Fibroblast of gingiva (primary cell): Measurements from ENCODE around the gene CD79B.

Source experiments
- DNase-seq: peaks from one replicate; pipeline ENCODE4 v3.0.0-alpha.2; 2011; ENCODE audit warnings: low read depth

The CD79B gene

DNA sequence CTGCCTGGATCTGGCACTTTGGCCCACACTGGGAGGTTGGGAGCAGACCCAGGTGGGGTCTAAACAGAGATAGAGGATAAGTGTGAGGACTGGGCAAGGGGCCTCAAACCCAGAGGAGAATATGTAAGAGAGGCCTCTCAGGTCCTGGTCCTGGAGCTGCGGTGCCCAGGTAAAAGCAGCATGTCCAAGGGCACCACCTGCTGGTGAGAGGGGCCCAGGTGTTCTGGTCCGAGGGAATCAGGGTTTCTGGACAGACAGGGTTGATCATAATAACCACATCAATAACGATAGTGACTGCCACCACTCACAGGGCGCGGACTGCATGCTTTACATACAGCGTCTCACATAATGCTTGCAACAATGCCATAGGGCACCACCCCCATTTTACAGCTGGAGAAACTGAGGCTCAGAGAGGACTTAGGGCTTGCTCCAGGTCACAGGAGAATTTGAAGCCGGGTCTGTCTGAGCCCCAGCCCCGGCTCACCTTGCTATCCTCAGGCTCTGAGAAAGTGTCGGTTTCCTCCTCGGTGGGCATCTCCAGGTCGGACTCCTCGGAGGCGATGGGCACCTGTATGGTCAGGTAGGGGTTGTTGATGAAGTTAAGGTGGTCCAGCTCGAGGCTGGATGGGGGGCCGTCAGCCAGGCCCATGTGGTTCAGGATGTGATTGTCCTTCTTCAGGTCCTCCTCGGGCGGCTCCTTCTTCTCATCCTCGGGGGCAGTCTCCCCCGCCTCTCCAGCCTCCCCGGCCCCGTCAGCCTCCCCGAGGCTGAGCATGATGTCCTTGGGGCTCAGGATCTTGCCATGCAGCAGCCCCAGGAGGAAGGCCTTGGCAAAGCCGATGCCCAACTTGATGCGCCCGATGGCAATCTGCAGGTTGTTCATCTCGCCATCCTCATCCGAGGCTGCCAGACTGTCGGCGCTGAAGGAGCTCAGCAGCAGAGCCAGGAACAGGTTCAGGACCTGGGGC, 19.1 kb upstream of the CD79B start:
- DNase-seq, result no peak

DNA sequence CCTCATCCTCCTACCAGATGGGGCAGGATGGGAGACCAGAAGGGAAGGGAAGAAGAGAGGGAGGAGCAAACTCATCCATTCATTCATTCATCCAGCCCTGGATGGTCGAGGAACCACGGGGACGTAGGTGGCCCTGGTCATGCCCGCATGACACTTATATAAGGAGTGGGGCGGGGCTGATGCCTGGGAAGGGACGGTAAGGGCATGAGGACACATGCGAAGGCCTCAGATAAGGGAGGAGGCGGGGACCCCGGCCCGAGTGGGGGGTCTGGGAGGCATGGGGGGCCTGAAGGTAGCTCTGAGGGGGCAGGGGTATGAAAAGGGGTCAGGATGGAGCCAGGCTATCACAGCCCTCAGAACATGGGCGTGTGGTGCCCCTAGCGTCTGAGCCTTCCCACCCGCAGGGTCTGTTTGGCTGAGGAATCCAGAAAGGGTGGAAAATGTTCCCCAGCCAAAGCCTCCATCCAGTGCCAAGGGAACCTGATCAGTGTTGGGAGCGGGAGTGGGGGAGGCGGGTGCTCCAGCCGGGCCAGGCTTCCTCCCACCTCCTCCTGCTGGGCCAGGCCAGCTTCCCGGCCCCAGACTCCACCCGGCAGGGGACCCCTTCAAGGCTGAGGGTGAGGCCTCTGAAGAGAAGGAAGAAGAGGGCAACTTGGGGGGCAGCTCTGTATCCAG, 17.6 kb upstream of the CD79B start:
- no peak for DNase-seq

DNA sequence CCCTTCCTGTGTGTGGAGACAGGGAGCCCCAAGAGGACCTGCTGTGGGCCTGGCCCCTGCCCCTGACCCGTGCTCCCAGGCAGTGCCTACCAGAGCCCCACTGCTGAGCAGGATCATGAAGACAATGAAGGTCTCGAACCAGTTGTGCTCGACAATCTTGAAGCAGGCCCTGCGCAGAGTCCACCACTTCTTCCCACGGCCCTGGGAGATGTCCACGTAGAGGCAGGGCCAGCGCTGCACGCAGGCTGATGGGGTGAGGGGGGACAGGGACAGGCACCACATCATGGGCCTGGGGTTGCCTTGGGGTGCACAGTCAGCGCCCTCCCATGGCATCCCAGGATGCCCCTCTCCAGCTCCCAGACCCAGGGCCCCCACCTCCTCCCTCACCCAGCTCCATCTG, 16.4 kb upstream of the CD79B start:
- DNase-seq, result no peak

DNA sequence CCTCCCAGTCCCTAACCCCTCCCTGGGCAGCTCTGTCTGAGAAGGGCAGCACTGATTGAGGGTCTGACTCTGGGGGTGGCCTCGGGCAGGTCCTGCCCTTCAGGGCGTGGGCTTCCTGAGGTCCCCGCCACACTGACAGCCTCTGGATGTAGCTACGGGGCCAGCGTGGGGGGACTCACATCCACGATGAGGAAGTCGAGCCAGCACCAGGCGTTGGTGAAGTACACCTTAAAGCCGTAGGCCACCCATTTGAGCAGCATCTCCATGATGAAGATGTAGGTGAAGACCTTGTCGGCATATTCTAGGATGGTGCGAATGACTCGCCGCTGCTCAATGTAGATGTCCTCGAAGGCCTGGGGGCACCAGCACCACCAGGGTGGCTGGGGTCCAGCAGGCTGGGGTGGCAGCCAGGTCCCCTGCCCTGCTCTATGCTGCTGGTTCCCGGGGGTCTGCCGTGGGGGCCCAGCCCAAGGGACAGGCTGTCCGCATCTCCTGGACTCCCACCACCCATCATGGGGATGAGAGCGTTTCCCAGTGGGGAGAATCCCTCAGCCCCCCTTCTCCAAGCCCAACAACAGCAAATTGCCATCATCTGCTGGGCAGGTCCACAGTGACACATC, 15.7 kb upstream of the CD79B start:
- no peak for DNase-seq

DNA sequence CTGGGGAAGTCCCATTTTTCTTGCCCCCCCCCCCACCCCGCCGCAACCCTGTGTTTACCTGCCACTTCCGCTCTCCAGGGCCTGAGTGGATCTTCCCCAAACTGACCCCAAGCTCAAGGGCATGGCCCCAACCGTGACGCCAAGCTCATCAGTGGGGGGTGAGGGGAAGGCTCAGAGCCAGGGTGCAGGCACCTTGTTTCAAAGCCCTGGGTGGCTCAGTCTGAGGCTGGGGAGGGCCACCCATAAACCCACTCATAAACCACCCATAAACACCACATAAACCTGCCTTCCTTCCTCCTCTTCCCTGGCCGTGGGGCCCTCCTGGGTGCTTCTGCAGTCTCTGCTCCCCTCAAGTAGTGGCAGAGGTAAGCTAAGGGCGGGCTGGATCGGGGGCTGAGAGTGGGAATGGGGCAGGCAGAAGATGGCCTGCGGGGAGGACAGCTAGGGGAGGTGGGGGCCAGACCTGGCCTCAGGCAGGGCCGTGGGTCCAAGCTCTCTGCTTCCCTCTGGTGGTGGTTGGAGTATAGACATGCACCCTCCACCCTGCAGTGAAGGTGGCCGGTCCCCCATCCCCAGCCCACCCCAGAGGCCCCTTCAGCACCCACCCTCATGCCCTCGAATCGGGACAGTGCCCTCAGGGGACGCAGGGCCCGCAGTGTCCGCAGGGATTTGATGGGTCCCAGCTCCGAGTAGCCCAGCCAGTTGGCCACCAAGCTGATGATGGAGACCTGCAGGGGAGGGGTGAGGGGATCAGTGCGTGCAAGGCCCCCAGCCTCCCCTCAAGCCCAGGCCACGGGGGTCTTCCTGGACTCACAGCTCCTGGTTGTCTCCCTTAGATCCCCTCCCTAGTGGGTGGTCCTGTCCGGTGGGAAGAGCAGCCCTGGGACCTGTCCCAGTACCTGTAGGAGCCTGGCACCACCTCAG, 14.6 kb upstream of the CD79B start:
- DNase-seq, result no peak

DNA sequence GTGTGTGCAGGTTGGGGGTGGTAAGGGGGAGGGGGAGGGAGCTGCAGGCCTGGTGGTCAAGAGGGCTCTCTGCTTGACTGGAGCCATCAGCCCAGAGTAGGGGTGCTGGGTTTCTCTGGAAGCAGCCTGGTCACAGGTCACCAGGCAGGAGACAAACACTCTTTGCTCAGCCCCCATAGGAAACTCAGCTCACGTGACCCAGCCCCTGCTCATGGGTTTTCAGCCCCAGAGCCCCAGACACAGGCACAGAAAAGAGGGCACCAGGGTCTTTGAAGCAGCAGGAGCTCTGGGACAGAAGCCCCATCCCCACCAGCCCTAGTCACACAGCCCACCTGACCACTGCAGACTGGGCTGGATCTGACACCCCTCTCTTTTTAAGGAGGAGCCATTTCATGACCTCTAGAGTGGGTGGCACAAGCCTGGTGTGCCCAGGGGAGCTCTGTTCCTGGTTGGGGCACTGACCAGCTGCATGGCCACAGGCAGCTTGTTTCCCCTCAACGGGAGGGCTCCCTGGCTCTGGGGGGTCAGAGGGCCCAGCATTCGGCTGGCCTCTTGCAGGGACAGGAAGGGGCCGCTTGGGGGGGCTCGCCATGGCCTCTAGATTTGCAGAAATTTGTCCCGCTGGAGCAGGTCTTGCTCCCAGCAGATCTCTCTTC, 13.8 kb upstream of the CD79B start:
- no peak for DNase-seq

DNA sequence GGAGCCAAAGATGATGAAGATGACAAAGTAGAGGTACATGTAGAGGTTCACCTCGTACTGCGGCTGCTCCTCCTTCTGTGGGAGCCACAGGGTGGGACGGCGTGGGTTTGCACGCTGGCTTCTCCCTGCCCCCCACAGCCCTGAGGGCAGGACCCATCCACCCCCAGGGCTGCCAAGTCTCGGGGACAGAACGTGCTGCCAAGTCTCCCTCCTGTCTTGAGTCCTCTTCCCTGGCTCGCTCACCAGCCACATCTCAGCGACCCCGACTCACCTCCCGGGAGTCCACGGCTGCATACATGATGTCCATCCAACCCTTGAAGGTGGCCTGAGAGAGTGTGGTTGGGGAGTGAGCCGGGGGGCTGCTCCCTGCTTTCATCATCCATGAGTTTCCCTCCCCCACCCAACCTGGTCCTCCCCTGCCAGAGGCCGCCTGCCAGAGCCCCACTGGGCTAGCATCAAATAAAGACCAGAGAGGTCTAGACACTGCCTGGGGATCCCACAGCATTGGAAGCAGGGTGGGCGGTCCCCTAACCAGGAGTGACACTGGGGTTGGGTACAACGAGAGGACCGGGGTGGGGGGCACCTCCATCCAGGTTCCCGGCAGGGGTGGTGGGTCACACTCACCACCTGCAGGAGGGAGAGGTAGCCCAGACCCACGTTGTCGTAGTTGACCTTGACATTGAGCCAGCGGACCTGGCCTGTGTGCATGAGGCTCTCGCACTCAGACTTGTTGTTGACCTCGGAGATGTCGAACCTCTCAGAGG, 12.8 kb upstream of the CD79B start:
- DNase-seq, result no peak

DNA sequence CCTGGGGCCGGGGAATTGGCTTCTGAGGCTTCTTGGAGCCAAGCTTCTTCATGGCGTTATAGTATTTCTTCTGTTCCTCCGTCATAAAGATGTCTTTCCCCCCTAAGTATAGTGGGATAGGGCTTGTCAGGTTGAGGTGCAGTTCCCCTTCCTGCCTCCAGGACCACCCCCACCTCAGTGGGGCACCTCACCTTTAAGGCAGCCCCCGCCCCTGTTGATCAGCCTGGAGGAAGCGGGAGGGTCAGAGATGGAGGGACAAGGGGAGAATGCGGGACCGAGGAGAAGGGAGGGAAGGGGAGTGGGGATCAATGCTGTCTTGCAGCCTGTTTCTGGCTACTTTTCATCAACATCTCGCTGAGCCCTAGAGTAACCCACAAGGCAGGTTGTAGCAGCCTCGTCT, 11.6 kb upstream of the CD79B start:
- no peak for DNase-seq

DNA sequence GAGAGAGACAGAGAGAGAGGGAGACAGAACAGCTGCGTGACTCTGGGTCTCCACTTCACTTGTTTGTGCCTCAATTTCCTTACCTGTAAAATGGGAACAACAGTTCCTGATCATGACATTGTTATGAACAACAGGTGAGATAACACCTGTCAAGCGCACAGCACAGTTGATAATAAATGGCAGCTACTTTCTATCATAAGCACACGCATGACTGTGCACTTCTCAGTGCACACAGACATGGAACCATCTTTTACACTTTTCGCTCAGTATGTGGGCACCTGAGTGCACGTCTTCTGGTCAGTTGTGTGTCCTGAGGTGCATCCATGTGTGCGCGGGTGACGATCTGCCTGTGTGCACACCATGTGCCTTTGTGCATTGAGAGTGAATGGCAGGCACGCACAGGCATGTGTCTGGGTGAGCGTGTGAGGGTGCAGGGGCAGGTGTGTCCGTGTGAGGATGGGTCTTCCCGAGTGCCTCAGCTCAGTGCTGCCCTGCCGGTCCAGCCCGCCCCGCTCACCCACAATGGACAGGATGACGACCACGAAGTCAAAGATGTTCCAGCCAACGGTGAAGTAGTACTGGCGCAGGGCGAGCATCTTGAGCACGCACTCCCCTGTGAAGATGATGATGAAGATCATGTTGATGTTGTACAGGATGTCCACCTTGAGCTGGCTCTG, 10.3 kb upstream of the CD79B start:
- DNase-seq, result no peak

DNA sequence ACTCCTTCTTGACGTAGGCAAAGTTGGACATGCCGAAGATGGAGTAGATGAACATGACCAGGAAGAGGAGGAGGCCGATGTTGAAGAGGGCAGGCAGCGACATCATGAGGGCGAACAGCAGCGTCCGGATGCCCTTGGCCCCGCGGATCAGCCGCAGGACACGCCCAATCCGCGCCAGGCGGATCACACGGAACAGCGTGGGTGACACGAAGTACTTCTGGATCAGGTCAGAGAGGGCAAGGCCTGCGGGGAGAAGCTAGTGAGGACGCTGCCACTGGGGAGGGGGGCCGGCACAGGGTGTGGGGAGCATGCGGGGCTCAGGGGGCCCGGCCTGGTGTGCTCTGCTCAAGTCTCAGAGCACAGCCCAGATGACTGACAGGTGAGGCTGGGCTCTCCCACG, 9.6 kb upstream of the CD79B start:
- DNase-seq, result no peak

DNA sequence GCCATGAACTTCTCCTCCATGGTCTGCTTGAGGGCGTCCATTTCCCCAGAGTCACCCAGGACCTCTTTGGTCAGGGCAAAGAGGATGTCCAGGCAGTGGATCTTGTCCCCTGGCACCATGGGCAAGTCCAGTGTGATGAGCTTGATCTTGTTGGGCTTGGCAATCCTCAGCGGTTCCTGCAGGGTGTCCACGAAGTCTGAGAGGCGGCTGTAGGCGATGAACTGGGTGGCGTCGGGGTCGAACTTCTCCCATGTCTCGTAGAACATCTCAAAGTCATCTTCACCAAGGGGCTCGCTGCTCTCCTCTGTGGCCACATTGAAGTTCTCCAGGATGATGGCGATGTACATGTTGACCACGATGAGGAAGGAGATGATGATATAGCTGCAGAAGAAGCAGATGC, 9.0 kb upstream of the CD79B start:
- DNase-seq, result no peak

DNA sequence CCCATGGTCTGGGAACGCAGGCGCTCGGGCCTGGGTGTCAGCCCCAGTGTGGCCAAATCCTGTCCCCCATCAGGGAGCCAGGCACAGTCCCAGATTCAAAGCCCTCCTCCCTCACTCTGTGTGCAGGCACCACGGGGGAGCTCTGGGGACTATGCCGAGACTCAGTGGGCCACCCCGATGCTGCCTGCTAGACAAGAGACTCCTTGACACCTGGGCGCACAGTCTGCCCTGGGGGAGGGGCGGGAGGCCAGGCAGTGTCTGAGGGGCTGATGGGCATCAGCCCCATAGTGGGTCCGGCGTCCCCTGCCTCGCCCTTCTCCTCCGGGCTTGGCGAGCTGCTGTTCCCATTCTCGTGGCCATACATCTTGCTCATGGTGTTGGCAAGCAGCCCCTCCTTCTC, 8.5 kb upstream of the CD79B start:
- DNase-seq, result no peak

DNA sequence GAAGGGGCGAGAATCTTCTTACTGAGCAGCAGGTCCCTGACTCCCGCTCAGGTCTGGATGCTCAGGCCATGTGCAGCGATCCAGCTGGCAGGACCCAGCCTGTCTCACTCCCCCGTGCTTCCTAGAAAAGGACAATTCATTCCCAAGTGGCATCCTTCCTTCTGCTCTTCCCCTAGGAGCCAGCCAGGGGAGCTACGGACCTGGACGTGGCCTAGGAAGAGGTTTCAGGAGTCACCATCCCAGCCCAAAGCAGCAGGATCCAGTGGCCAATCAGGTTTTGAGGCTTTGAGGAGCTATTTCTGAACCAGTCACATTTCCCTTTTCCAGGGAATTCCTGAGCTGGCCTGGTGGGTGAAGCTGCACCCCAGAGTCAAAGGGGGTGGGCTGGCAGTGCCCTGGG, 7.8 kb upstream of the CD79B start:
- no peak for DNase-seq

DNA sequence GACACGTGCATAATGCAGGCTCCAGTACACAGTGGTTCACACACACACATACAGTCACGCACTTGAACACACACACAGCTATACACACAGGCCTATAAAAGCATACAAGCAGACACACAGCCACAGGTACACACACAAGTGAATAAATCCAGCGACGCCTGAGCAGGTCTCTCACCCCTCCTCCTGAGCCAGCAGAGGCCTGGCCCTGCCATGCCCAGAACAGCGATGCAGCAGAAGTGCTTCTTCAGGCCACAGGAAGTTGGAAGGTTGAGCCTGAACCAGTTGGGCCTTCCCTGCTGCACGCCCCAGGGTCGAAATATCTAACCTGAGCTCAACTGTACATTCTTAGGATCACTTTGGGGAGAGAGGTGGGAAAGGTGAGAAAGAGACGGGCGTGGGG, 7.3 kb upstream of the CD79B start:
- DNase-seq, result no peak

DNA sequence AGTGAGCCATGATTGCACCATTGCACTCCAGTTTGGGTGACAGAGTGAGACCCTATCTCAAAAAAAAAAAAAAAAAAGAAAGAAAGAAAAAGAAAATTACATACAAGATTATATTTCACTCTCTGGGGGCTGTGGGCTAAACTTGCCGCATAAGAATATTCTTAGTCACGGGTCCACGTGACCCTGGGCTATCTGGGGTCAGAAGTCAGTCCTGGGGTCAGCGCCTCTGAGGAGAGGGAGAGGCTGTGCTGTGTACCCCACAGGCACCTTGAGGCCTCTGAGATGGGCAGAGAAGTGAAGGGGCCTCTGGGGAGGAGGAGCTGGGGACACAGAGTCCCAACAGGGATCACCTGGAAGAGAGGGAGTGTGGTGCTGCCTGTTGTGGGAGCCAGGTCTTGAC, 5.8 kb upstream of the CD79B start:
- no peak for DNase-seq

DNA sequence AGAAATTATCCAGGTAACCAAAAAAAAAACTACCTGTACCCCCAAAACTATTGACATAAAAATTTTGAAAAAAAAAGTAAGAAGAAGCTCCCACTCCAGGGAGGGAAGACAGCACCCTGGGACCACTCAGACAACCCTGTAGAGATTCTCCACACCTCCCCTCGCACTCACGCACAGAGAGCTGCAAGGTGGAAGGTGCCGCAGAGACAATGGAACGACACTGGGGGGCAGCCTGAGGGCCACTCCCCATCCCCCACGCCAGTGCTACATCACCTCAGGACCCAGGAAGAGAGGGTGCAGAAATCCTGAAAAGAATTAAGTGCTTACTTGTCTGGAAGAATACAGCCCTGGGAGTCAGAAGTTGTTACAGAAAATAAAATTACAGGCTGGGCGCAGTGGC, 5.2 kb upstream of the CD79B start:
- no peak for DNase-seq

DNA sequence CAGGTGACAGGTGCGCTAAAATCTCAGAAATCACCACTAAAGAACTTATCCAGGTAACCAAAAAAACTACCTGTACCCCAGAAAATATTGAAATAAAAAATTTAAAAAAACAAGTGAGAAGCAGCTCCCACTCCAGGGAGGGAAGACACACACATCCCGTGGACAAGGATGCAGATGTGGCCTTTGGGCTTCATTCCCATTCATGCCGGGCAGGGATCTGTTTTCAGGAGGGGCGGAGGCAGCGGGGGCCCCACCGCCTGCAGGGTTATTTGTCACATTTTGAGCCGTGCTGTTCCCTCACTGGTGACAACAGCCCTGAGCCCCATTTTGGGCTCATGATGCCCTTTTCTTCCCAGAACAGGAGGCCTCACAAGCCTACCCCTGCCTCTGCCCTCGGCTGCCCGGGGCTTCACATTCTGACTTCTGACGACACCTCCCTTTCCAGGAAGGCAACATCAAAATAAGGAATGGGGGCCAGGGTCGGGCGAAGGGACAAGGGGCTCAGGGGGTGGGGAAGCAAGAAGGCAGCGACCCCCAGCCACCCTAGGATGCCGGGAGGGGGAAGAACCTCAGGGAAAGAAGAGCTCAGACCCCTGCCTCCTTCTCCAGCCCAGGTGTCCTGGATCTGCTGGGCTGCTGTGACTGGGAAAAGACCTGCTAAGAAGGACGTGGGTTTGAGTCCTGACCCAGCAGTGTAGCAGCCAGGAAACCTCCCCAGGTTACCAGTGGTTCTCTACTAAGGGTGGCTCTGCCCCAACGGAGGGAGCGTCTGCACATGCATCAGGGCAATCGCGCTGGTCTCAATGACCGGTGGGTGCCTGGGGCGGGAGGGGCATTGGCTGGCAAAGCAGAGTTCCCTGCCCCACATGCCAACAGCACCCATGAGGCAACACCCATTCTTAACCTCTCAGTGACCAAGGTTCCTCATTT, 2.3 kb upstream of the CD79B start:
- DNase-seq, result no peak

DNA sequence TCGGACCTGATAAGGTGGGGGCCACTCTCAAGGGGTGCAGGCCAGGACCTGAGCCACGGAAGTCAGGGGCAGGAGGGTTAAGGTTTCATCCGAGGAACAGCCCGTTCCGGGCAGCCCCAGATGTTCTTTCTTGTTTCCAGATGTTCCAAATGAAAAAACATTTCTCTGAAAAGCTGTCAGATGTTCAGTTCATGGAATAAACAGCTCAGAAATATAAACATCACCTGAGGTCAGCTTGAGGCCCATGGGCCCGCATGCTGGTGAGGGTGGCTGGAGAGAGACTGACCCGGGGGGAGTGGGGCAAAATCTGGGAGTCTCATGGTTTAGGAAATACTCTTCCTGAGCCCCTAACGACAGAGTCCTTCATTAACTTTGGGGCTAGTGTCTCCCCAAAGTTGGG, 1.5 kb upstream of the CD79B start:
- DNase-seq, result no peak

DNA sequence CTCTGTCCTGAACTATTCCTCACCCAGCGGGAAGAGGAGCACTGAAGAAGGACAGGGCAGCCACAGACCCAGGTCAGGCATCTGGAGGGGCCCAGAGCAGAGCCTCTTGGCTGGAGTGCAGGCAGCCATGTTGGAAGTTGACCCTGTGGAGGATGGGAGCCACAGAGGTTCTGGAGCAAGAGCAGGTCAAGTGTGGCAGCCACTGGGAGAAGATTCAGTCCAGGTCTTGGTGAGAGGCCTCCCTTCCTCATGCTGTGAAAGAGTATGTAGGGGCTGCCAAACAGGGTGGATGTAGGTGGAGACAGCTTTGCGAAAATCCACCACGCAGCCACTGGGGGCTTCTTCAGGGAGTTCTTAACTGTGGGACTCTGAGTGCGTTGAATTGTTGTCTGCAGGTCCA, 590 bp upstream of the CD79B start:
- DNase-seq, result no peak
